Stimulated activated CD8-positive, alpha-beta memory T cell treated with anti-CD3 and anti-CD28 coated beads, Interleukin-4, amount 100 ng/mL, for 24 hours (primary cell): ENCODE data around the gene HABP2.

Experiments
- DNase-seq: peaks from one replicate; pipeline ENCODE4 v3.0.0-alpha.2; 2020; ENCODE audit warnings: low read depth

Gene HABP2

DNA sequence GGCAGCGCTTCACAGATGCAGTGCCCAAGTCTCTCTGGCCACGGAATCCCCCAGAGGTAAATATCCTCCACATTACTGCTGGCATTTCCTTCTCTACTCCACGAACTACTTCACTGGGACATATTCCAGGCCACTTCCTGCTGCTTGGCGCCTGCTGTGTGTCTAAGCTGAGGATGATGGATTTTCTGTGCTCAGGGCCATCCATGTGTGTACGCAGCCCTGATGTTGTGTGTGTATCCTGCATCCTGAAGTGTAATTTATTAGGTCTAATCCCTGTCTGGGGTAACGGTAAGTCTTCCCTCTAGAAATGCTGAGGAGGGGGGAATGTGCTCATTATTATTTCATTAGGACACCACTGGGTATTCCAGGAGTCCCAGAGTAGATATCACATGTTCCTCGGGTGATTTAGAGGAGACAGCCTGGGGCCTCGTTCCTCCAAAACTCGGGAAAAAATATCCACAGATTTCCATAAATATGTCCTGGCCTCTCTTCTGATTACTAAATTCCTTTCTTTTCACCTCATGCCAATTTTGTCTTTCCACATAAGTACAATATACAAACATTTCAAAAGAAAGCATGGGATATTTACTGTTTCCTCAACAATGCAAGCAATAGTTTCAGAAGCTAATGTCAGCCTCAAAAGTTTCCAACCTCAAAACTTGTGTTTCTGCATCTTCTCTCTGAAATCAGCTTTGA is 25.5 kb upstream of the HABP2 start:
- no peak for DNase-seq

GRCh38 chr10:113528876-113529275 is 24.0 kb upstream of the HABP2 start:
- no peak for DNase-seq

- DNase-seq, result no peak
These were observed 23.3 kb upstream of the HABP2 start for GRCh38 chr10:113529575-113529974.

- DNase-seq, result no peak
These were observed 22.4 kb upstream of the HABP2 start for GRCh38 chr10:113530476-113530875.

DNA sequence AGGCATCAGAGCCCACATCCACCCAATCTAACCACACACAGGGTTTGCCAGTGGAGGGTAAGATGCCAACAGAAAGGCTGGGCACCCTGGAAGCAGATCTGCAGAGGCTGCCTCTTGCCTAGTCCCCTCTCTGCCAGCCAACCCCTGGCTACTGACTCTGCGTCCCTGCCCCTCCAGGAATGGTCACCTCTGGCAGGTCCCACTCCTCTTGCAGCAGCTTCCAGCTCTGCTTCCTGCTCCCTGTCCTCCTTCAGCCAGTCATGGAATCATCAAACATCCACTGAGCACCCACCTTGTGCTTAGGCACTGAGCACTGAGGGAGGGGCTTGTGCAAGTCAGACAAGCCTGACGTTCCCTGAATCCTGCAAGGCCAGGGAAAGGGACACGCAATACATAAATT is 20.1 kb upstream of the HABP2 start:
- no peak for DNase-seq

- DNase-seq, result no peak
These were observed 19.1 kb upstream of the HABP2 start for GRCh38 chr10:113533801-113534200.

DNA sequence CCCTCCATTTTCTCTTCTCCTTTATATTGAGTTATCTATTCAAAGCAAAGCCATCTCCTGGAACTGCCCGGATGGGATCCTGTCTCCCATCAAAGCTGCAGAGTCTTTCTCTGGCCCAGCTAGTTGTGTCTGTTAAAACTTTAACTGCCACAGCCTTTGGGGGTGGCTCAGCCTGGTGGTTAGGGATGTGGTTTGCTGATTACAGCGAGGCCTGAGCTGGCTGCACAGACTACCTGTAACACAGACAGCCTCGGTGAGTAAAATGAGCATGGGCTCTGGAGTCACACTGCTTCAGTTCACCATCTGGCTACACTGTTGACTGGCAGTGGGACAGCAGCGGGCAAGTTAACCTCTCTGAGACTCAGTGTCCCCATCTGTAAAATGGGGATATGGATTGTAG is 18.4 kb upstream of the HABP2 start:
- no peak for DNase-seq

DNA sequence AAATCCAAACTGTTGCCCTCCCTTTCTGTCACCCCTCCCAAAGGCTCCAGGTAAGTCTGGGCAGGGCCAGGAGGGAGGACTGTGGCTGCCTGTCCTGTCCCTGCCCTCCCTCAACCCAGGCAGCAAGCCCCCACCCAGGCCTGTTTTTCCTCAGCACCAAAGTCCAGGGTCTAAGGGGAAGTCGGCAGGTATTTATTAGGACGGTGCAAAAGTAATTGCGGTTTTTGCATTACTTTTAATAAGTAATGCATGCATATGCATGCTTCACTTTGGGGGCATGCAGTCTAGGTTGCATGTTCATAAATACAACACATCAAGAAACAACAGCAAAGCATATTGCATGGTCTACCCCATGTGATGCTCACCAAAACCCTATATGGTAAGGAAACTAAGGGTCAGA is 15.2 kb upstream of the HABP2 start:
- DNase-seq, result no peak

GRCh38 chr10:113538151-113538550 is 14.7 kb upstream of the HABP2 start:
- no peak for DNase-seq

GRCh38 chr10:113539789-113540188 is 13.1 kb upstream of the HABP2 start:
- no peak for DNase-seq

DNA sequence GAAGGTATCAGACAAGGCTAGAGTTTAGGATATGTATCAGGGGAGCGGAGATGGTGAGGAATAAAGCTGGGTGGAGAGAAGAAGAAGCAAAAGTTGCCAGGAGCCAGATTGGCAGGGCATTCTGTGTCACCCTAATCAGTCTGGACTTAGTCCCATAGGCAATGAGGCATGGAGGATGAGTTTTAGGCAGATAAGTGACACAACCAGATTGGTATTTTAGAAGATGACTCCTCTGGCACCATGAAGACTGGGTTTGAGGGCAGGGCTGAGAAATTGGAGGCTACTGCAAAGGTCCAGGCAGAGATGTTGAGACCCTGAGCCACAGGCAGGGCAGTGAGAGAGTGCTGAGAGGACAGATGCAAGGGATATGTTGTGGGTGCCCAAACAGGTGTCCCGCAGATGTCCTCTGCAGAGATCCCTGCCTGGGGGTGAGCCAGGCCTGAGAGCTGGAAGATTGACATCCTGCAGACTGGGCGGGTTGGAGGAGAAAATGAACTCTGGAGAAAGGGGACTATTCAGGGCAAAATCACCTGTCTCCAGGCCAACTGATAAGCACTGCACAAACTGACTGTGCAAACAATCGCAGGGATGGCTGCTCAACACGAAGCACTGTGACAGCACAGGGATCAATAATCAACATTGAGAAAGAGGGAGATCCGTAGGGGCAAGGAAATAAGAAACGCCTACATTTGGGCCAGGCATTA is 11.9 kb upstream of the HABP2 start:
- no peak for DNase-seq

- DNase-seq, result no peak
These were observed 11.3 kb upstream of the HABP2 start for GRCh38 chr10:113541549-113541927.

DNA sequence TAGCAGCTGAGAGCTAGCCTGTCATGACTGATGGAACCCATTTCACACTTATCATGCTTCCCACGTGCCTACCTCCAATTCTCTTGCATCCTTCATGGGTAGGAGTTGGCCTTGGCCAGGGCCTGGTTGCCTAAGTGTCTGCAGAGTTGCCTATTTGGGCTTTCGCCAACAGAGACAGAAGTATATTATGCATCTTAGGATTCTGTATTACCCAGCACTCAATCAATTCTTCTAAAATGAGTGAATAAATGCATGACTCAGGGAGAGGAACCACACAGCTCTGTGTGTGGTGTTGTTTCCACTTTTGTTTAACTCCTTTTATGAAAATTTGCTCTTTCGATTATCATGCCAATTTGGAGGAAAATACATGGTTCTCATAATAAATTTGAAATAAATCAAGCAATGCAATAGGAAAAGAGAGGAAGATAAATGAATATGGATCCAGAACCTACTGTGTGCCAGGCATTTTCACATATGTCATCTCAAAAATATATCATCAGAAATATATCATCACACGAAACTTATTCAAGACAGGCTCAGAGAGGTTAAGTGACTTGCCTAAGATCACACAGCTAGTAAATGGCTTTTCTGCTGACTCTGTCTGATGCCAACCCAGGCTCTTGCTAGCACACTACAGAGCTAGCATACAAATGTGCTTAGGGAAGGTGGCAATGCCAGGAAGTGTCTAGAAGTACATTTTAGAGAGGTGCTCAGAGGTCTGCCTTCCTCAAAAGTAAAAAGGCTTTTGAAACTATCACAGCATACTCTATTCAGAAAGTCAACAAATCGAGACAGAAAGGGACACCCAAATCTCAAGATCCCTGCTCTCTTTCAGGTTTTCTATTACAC is 9.5 kb upstream of the HABP2 start:
- DNase-seq, result no peak

- DNase-seq, result no peak
These were observed 8.5 kb upstream of the HABP2 start for GRCh38 chr10:113544392-113544791.

DNA sequence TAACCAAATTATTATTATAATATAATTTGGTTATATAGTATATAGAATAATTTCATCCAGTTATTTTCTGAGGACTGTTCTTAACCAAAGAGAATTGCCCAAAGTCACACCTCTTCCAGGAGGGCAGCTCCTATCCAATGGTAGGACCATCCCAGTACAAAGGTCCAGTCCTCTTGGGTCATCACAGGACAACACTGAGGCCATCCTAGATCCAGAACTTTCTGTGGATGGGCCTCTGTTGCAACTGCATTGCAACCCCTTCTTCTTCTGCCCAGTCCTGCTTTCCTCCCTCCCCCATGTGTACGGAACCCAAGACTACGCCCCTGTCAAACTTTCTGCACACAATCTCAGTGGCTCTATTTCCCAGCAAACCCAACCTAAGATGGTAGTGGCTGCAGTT is 5.4 kb upstream of the HABP2 start:
- no peak for DNase-seq

- DNase-seq, result no peak
These were observed 3.0 kb upstream of the HABP2 start for GRCh38 chr10:113549856-113550255.

DNA sequence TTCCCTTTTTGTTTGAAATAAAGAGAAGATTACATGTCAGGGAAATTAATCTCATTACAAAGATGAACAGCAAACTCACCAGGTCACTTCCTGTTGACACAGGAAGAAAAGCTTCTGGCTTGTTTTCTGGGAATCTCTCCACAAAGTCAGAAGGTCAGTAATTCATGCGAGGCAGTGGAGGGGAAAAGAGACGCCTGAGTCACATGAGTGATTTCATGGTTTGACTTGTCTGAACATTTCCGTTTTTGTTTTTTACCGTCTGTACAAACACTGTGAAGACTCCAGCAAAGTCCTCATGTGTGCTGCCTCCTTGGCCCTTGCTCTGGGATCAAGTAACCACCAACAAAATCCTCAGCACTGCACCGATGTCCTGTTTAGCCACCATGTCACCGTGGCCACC is 2.5 kb upstream of the HABP2 start:
- DNase-seq, result no peak

DNA sequence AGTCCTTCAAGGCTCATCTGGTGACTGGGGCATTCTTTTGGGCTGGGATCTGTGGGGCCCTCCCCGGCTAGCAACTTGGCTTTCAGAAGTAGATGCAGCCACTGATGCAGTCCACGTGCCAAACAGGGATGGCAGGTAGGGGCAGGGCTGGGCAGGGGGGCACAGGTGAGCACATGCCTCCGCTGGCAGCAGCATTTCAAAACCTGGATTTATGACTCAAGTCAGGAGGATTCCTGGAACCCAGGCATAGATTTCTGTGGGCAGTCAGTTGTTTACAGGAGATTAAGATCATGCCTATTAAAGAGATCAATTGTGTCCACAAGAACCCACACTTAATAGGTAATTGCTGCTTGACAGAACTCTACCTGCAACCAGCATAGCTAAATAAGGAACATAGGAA is 839 bp upstream of the HABP2 start:
- DNase-seq, result no peak

GRCh38 chr10:113553149-113553548 is 296 bp downstream of the HABP2 start:
- DNase-seq, result no peak

DNA sequence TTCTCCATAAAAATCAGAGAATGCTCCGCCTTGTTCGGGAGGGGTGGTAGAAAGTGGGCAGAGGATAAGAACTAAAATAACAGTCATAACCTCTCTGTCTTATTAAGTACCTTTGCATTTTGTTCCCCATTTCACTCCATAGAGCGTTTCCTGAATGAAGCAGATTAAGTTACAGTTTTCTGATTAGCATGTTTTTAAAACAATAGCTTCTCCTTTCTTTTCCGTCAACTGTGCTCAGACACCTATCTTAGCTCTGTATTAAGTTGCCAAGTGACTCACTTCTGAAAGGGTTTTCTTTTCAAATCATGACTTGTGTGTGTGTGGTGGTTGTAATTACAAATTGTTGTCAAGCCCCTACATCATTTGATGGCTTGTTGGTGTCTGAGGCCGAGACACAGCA is 1.4 kb downstream of the HABP2 start:
- DNase-seq, result no peak

GRCh38 chr10:113555245-113555644 is 2.4 kb downstream of the HABP2 start:
- no peak for DNase-seq

DNA sequence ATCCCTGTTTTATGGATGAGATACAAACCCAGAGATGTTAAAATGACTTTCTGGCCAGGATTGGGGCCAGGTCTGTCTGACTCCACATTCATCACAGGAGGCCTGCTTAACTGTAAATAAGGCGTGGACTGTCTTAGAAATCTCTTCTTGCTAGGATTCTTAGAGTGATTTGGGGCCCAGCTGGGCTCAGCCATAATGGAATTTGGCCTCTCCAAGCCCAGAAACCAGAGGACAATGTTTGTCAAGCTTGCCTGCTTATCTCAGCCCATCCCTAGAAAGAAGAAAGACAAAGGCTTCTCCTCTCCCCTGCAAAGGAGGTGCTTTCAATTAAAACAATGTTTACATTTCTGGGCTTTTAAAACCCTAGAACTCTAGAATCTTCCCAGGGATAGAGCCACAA is 2.9 kb downstream of the HABP2 start:
- DNase-seq, result no peak

DNA sequence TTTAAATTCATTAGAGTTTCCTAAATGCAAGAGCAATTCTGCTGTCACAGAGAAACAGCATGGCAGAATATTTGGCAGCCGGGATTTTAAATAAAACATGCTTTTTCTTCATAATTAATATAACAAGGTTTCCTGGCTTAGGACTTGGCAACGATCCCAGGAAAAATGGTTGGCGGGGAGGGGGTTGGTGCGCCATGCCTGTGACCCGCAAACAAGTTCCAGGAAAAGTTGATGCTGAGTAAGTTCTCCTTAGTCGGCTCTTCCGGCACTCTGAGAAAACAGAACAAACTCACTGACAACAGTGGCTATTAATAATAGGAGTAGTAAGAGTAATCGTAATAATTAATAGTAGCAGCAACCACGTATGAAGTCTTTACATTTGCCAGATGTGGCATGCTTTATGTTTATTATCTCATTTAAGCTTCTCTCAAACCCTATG is 4.6 kb downstream of the HABP2 start:
- DNase-seq, result no peak
